GM12872 (cell line): ENCODE results near the gene RAPGEF1.

Experiments
- CTCF ChIP-seq: IDR thresholded peaks from 3 replicates; pipeline ENCODE4 v1.5.1; 2011; ENCODE audit warnings: low read depth, mild to moderate bottlenecking, low read length, moderate library complexity; ENCODE audit not compliant: insufficient read depth

Gene RAPGEF1

GRCh38 chr9:131717719-131718460 lies 22.0 kb downstream of the RAPGEF1 start:
- TF ChIP-seq CTCF, result no peak

- TF ChIP-seq CTCF, result no peak
Measured at GRCh38 chr9:131715906-131716305, 24.0 kb downstream of the RAPGEF1 start.

- TF ChIP-seq CTCF, result no peak
Measured at GRCh38 chr9:131714821-131715220, 25.1 kb downstream of the RAPGEF1 start.

- TF ChIP-seq CTCF, result no peak
Measured at GRCh38 chr9:131714161-131714646, 25.7 kb downstream of the RAPGEF1 start.

GRCh38 chr9:131713016-131713415 lies 26.9 kb downstream of the RAPGEF1 start:
- TF ChIP-seq CTCF, result no peak

GRCh38 chr9:131712151-131712716 lies 27.6 kb downstream of the RAPGEF1 start:
- TF ChIP-seq CTCF, result no peak

GRCh38 chr9:131709771-131710431 lies 30.0 kb downstream of the RAPGEF1 start:
- TF ChIP-seq CTCF, result no peak
